Body of pancreas (tissue), 4 donors: ENCODE results near the gene DIS3.

ENCODE experiments used
- POLR2A ChIP-seq, 3 donors: fragments of 450-650 bp; IDR thresholded peaks; one replicate each; pipeline ENCODE4 v1.6.1; 2016; ENCODE audit warnings: antibody characterized with exemption in 3 of 3, mild to moderate bottlenecking in 2 of 3
- TF ChIP-seq, protein P1 (sequence below), 7 experiments: fragments of 450-650 bp in 4 of 7; fragments of 200-600 bp in 3 of 7; sonication (generic) in 3 of 7; IDR thresholded peaks; one replicate each; pipeline ENCODE4 v1.5.1; 2016 to 2019; ENCODE audit warnings: antibody characterized with exemption in 7 of 7

DNA sequence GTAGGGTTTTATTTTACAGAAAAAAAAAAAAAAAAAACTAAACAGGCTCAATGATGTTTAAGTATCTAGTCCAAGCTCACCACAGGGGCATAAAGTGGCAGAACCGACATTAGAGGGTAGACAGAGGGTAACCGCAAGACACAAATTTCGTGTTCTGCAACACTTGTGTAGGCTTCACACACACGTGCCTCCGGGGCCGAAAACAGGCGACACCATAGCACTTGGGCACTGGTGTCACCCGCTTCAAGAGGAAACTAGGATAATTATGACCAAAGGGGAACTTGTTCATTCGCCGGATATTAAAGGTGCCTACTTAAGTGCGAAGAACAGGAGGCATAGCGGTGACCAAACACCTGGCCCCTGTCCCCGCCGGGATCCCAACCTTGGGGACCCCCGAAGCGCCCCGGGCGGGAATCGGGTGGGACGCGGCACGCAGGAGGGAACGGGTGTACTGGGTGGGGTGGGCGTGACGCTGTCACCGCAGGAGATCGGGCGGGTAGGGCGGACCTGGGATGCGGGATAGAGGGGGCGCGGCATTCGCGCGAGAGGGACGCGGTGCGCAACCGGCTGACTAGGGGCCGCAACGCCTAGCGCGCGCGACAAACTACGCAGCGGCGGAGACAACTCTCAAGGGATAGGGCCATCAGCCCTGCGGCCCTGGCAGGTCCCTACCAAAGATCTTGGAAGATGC lies 54.8 kb downstream of the DIS3 start:
- TF ChIP-seq, protein P1, sequence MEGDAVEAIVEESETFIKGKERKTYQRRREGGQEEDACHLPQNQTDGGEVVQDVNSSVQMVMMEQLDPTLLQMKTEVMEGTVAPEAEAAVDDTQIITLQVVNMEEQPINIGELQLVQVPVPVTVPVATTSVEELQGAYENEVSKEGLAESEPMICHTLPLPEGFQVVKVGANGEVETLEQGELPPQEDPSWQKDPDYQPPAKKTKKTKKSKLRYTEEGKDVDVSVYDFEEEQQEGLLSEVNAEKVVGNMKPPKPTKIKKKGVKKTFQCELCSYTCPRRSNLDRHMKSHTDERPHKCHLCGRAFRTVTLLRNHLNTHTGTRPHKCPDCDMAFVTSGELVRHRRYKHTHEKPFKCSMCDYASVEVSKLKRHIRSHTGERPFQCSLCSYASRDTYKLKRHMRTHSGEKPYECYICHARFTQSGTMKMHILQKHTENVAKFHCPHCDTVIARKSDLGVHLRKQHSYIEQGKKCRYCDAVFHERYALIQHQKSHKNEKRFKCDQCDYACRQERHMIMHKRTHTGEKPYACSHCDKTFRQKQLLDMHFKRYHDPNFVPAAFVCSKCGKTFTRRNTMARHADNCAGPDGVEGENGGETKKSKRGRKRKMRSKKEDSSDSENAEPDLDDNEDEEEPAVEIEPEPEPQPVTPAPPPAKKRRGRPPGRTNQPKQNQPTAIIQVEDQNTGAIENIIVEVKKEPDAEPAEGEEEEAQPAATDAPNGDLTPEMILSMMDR (IDR thresholded peaks at IDR 0.05) = no peak
- no peak for TF ChIP-seq POLR2A (IDR thresholded peaks at IDR 0.05)
